Measurements from ENCODE around the gene BICD1. TPM values are rescaled to one million over a fixed set of nuclear protein-coding genes. Genes with fewer than 3 reads are reported as not detected.

BICD1 gene
- polyA plus RNA-seq, 1 experiment: 7.9 TPM

- Histone ChIP-seq H3K36me3 (ENCODE audit: control insufficient read depth, insufficient read depth, low read length) (no peaks in the 10 kb centered on the region), H3K27me3 (ENCODE audit: control insufficient read depth, insufficient read depth, low read length) (no peaks in the 10 kb centered on the region), H3K4me3 (ENCODE audit: low read depth, low read length) (no peak overlapping the region)
- TF ChIP-seq CTCF (IDR thresholded peaks at IDR 0.05; ENCODE audit: insufficient read depth, low read depth, low read length): no peak
- DNase-seq (ENCODE audit: low read depth): no peak
- ChIA-PET CTCF (interaction anchor here (0.6 to 2.7 kb wide), 5 partner anchors 8 to 666 kb away, joined by 3 to 12 read pairs (median 3); no protein-coding TSS in a partner anchor), POLR2A (no interaction called here)
Observed at GRCh38 chr12:32069071-32069470, 37.6 kb upstream of the BICD1 start.

- ChIA-PET CTCF (interaction anchor here (0.6 to 2.7 kb wide), 4 partner anchors 9 to 667 kb away, joined by 3 to 12 read pairs (median 4); no protein-coding TSS in a partner anchor), POLR2A (no interaction called here)
Observed at GRCh38 chr12:32069731-32070130, 36.9 kb upstream of the BICD1 start.

GRCh38 chr12:32070370-32070769 is 36.3 kb upstream of the BICD1 start:
- POLR2A ChIA-PET: no interaction called here
- no peak for DNase-seq (ENCODE audit: low read depth)
- H3K27me3 ChIP-seq (ENCODE audit: control insufficient read depth, insufficient read depth, low read length): no peaks in the 10 kb centered on the region
- no peak overlapping the region for H3K4me3 ChIP-seq (ENCODE audit: low read depth, low read length)
- CTCF ChIA-PET: interaction anchor here (0.8 to 2.7 kb wide), 2 partner anchors 10 to 242 kb away, joined by 3 to 12 read pairs; no protein-coding TSS in a partner anchor
- no peaks in the 10 kb centered on the region for H3K36me3 ChIP-seq (ENCODE audit: control insufficient read depth, insufficient read depth, low read length)
- TF ChIP-seq CTCF (IDR thresholded peaks at IDR 0.05; ENCODE audit: insufficient read depth, low read depth, low read length): no peak

More at GRCh38 chr12:32069731-32070130, 36.9 kb upstream of the BICD1 start:
- DNase-seq (ENCODE audit: low read depth): no peak
- TF ChIP-seq CTCF (IDR thresholded peaks at IDR 0.05; ENCODE audit: insufficient read depth, low read depth, low read length): no peak
- no peaks in the 10 kb centered on the region for H3K36me3 ChIP-seq (ENCODE audit: control insufficient read depth, insufficient read depth, low read length)
- no peaks in the 10 kb centered on the region for H3K27me3 ChIP-seq (ENCODE audit: control insufficient read depth, insufficient read depth, low read length)
- H3K4me3 ChIP-seq (ENCODE audit: low read depth, low read length): no peak overlapping the region

GRCh38 chr12:32072102-32072501 is 34.5 kb upstream of the BICD1 start:
- no peak for TF ChIP-seq CTCF (IDR thresholded peaks at IDR 0.05; ENCODE audit: insufficient read depth, low read depth, low read length)
- no peak for DNase-seq (ENCODE audit: low read depth)
- Histone ChIP-seq H3K27me3 (ENCODE audit: control insufficient read depth, insufficient read depth, low read length) (no peaks in the 10 kb centered on the region), H3K36me3 (ENCODE audit: control insufficient read depth, insufficient read depth, low read length) (no peaks in the 10 kb centered on the region), H3K4me3 (ENCODE audit: low read depth, low read length) (no peak overlapping the region)
- CTCF ChIA-PET: interaction anchor here (0.6 to 1.0 kb wide), 2 partner anchors 12 to 17 kb away, joined by 3 to 4 read pairs; no protein-coding TSS in a partner anchor
- POLR2A ChIA-PET: no interaction called here

GRCh38 chr12:32074432-32074831 is 32.2 kb upstream of the BICD1 start:
- H3K4me3 ChIP-seq (ENCODE audit: low read depth, low read length): no peak overlapping the region
- no peaks in the 10 kb centered on the region for H3K27me3 ChIP-seq (ENCODE audit: control insufficient read depth, insufficient read depth, low read length)
- ChIA-PET POLR2A (interaction anchor here (0.7 kb wide), 1 partner anchor 79 kb away, joined by 11 read pairs; no protein-coding TSS in a partner anchor), CTCF (interaction anchor here (1.5 kb wide), 1 partner anchor 14 kb away, joined by 8 read pairs; no protein-coding TSS in a partner anchor)
- TF ChIP-seq CTCF (IDR thresholded peaks at IDR 0.05; ENCODE audit: insufficient read depth, low read depth, low read length): no peak
- DNase-seq (ENCODE audit: low read depth): no peak
- H3K36me3 ChIP-seq (ENCODE audit: control insufficient read depth, insufficient read depth, low read length): no peaks in the 10 kb centered on the region
